Measurements from ENCODE around the gene POLDIP2. TPM values are rescaled to one million over a fixed set of nuclear protein-coding genes. Genes with fewer than 3 reads are reported as not detected.

The POLDIP2 gene, protein sequence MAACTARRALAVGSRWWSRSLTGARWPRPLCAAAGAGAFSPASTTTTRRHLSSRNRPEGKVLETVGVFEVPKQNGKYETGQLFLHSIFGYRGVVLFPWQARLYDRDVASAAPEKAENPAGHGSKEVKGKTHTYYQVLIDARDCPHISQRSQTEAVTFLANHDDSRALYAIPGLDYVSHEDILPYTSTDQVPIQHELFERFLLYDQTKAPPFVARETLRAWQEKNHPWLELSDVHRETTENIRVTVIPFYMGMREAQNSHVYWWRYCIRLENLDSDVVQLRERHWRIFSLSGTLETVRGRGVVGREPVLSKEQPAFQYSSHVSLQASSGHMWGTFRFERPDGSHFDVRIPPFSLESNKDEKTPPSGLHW
- total RNA-seq: 79.9 and 105 TPM in 2 replicates

DNA sequence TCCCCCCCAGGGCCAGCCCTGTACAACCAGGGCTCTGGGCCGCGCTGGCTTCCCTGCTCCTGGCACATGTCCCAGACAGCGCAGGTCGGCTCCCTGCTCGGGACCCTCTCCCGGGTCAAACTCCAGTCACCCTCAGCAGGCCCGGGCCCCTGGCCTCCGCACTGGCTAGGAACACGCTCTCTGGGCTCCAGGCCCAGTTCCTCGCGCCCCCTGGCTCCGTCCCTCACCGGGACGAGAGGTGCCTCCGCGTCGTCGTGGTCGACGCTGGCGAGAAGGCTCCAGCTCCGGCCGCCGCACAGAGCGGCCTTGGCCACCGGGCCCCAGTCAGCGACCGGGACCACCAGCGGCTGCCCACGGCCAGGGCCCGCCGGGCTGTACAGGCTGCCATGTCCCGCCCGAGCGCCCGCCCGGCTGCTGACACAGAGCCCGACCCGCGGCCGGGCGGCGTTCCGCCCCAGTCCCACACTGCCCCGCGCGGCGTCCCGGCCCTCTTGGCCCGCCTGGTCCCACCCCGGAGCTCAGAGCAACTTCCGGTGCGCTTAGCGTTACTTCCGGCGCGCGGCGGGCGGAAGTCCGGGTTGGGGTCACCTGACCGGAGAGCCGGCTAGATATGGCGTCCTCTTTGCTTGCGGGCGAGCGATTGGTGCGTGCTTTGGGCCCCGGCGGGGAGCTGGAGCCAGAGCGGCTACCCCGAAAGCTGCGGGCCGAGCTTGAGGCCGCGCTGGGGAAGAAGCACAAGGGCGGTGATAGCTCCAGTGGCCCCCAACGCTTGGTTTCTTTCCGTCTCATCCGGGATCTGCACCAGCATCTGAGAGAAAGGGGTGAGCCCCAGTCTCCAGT is at the start of gene POLDIP2:
POLDIP2 (minus strand) TSS at position 467 of the 840 bp plus-strand sequence; CDS start at position 388, 79 bp downstream.

DNA sequence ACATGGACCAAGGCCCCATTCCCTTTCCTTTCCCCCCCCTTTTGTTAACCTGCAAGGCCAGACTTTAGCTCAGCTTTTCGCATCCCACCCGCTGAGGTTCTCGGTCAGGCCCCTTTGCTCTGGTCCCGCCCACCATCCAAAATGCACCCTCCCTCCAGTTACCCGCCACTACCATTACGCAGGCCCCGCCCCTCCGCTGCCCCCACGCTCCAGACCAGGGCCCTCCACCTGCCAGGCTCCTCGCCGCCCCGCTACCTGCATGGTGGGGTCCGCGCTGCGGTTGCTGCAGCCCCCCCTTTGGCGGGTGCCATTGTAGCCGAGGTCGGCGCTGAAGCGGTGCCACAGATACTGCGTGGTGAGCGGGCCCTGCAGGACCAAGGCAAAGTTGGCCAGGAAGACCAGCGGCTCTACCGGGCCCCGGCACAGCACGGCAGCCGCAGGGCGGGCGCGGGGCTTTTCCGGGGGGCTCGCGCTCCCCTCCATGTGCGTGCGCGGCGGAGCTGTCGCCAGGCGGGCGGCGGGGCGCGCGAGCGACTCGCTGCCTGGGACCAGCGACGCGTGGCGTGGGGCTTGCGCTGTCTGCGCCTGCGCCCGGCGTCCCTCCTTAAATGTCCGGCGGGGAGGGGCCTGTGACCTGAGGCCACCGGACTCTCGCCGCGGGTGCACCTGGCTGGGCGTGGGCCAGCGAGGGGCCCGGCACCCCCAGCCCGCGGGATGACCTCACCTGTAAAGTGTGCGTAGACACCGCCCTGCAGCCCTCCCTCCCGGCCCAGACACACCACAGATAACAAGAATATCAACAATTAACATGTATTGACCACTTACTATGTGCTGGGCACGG is 48.5 kb upstream of the POLDIP2 start, which contains the start of gene SLC46A1:
SLC46A1 (minus strand) TSS at position 581 of the 841 bp plus-strand sequence; CDS start at position 483, 98 bp downstream.

DNA sequence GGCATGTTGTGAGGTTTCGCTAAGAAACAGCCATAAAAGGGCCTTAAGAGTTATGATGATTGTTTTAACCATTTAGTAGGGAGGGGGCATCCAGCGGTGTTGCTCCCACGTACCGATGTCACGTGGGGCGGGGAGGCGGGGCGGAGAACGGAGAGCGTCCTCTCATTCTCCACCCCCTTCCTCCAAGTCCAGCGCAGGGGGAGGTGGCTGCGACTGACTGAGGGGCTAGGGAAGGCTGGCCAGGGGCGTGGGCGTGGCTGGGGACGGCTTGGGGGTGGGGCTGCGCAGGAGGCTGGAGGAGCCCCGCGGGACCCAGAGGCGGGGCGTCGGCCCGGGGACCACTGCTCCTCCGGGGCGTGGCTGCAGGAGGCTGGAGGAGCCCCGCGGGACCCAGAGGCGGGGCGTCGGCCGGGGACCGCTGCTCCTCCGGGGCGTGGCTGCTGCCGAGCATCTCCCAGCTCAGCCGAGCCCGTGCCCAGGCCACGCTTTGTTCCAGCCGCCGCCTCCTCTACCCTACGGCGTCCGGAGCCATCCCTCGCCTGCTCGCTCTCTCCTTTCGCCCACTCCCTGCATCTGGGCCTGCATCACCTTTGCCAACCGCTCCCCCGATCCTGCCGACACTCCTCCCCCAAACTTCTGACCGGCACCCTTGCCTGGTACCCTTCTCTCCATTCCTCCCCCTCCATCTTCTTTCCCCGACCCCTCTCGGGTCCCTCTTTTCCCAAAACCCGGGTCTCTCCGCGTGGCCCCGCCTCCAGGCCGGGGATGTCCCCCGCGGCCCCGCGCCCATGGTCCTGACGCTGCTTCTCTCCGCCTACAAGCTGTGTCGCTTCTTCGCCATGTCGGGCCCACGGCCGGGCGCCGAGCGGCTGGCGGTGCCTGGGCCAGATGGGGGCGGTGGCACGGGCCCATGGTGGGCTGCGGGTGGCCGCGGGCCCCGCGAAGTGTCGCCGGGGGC is 14.2 kb upstream of the POLDIP2 start, which contains the start of gene SARM1:
SARM1 (plus strand) TSS at position 450 of the 958 bp plus-strand sequence; CDS start at position 789, 339 bp downstream.

DNA sequence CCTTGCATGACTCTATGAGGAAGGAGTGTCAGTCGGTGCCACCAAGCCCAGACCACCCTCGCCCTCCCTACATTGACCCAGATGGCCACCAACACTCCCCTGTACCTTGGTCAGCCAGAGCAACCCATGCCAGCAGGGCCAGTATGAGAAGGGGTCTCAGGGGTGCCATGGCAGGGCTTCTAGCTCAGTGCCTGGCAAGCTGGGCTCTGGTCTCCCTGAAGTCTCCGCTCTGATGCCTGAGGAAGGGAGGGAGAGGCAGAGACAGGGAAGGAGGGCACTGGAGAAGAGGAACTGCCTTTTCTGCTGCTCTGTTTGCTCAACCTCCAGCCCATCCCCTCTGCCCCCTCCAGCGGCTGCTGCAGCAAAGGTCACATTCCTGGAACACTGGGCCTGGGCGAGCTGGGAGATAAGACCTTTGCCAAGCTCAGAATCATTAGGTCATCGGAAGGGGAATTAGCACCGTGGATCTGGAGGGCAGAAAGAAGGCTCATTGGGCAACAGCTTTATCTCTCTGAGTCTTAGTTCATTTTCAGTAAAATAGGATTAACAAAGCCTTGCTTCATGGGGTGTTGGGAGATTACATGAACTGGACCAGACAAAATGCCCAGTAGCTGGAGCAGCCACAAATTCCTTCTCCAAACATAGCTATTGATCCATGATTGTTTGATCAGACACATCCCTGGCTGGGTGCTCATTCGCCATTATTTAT is 12.9 kb upstream of the POLDIP2 start, which contains the start of gene VTN:
VTN (minus strand) TSS at position 273 of the 709 bp plus-strand sequence; CDS start at position 169, 104 bp downstream.

DNA sequence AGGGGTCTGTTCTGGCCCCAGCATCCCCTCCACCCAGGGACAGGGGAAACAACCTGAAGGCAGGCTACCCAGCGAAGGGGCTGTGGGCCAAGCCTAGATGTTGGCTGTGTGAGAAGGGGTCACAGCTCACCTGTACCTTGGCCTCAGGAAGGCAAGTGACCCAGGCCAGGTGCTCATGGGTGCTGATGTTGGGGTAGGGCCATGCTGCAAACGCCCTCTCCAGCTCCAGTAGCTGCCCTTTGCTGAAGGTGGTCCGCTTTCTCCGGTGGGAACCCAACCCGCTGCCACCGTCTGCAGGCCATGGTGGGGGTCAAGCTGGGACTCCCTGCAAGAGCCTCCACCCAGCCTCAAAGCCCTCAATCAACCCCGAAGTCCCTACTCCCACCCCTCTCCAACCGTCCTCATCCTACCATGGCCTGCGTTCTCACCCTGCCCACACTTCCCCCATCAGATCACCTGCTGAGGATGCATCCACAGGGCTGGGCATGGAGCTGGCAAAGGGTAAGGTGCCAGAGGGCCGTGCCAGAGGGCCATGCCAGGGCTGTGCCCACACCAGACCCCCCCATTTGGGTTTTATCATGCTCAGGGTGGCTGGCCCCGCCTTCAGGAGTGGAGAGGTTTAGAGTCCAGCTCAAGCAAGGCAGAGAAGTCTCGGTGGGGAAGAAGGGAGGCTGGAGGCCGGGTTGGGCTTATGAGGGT is 7.5 kb upstream of the POLDIP2 start, which contains the start of gene SEBOX:
SEBOX (minus strand) TSS at position 535 of the 699 bp plus-strand sequence; CDS start at position 487, 48 bp downstream.

DNA sequence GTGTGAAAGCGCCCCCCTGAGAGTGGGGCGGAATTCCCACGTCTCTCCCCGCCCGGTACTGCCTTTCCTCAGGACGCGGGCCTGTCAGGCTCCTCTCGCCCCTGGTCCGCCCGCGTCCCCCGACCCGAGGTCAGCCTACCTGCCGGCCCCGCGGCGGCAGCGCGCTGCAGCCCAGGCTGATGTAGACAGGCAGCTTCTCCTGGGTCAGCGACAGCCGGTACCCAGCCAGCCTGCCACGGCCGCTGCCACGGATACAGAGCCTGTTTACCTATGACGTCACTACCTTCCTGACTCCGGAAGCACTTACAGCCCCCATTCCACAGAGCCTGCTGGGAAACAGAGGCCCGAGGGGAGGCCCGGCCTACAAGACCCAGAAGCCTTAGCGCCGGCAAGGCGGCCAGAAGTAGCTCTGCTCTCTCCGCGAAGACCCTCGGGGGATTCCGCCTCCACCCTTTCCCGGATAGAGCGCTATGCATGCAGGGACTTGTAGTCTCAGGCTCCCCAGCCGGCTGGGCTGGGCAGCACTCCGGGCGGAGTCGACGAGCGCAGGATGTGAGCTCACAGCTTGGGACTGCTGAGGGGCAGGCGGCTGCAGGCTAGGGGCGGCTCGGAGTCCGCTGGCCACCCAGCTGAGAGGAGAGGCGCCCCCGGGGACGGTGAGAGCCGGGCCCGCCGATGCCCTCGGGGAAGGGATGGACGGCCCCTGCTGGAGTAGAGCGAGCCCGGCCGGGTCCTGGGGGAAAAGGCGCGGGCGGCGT is 21.9 kb downstream of the POLDIP2 start, which contains the start of the genes IFT20 and TNFAIP1:
IFT20 (minus strand) TSS at position 272 of the 758 bp plus-strand sequence. CDS start 3,487 bp downstream, outside the sequence.
TNFAIP1 (plus strand) TSS at position 561 of the 758 bp plus-strand sequence. CDS start 3,761 bp downstream, outside the sequence.

DNA sequence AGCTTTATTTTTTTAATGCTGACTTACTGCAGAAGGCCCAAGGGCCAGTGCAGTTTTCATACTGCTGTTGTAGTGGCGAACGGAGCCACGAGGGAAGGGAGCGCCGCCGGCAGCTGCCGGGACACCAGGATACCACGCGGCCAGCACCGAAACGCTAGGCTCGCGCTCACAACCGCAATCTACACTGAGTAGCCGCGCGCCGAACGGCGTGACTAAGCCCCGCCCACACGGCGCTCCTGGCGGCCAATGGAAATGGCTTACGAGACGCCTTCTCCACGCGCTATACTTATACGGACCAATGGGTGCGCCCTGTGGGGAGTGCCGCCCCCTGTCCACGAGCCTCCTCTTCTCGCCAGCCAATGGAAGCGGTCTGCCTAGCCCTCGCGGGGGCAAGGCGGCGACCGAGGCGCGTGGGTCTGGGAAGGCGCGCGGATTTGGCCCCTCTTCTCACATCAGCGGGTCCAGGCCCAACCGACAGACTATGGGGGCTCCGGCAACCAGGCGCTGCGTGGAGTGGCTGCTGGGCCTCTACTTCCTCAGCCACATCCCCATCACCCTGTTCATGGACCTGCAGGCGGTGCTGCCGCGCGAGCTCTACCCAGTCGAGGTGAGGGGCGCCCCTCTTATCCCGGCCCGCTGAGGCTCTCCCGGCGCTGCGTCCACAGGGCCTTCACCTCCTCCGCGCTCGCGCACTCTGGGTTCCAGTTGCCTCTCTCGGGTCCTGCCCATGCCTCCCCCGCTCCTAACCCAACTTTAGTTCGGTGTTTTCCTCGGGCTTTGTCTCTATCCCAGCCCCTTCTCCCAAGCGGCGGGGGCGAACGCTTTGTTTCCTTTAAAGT is 38.3 kb downstream of the POLDIP2 start, which contains the start of gene TMEM97:
TMEM97 (plus strand) TSS at position 442 of the 839 bp plus-strand sequence; CDS start at position 482, 40 bp downstream.

Other genes with a start within 250 kb of the POLDIP2 start
- gene TMEM97, start 38.3 kb downstream of the POLDIP2 start, total RNA-seq: 25.1 and 48.7 TPM in 2 replicates
- 43.1 and 55.2 TPM in 2 replicates for gene IFT20, start 22.1 kb downstream of the POLDIP2 start, total RNA-seq
- gene TNFAIP1, start 21.8 kb downstream of the POLDIP2 start, total RNA-seq: 21.0 and 33.7 TPM in 2 replicates
- gene SEBOX, start 7.7 kb upstream of the POLDIP2 start, total RNA-seq: not detected in 2 replicates
- 0.16 and 1.4 TPM in 2 replicates for gene VTN, start 12.8 kb upstream of the POLDIP2 start, total RNA-seq
- 7.8 and 10.0 TPM in 2 replicates for gene SARM1, start 14.2 kb upstream of the POLDIP2 start, total RNA-seq
- 2.3 and 4.9 TPM in 2 replicates for gene SLC46A1, start 48.7 kb upstream of the POLDIP2 start, total RNA-seq
- gene SLC13A2, start 116.1 kb upstream of the POLDIP2 start, total RNA-seq: not detected in 2 replicates
- gene FOXN1, start 148.8 kb upstream of the POLDIP2 start, total RNA-seq: not detected in 2 replicates
- gene UNC119, start 195.1 kb upstream of the POLDIP2 start, total RNA-seq: 24.0 and 48.5 TPM in 2 replicates
- gene PIGS, start 214.0 kb upstream of the POLDIP2 start, total RNA-seq: 68.5 and 114 TPM in 2 replicates
- gene ALDOC, start 219.4 kb upstream of the POLDIP2 start, total RNA-seq: 130 and 212 TPM in 2 replicates
- gene SPAG5, start 241.5 kb upstream of the POLDIP2 start, total RNA-seq: 19.0 and 26.4 TPM in 2 replicates

Measured in epithelial cell of alveolus of lung (primary cell).